HFF-Myc (cell line): ENCODE measurements around the gene PKP3.
"Not testable (repeated sequence)": the region's sequence is repeated elsewhere in the genome, so short reads cannot be mapped to it uniquely, and the experiment has no call there.

Source experiments
- DNase-seq: peaks from one replicate; pipeline ENCODE4 v3.0.0-alpha.2; 2011; ENCODE audit warnings: low read depth; ENCODE audit errors: extremely low read depth
- H3K4me3 ChIP-seq: replicated peaks from 2 replicates; pipeline ENCODE4 v1.5.1; 2011; ENCODE audit warnings: low read depth, mild to moderate bottlenecking, control low read depth, low read length
- TF ChIP-seq, protein P1 (sequence below): IDR thresholded peaks from 2 replicates; pipeline ENCODE4 v1.5.1; 2012; ENCODE audit warnings: mild to moderate bottlenecking, low read depth, low read length, control low read depth; ENCODE audit errors: missing control alignments

PKP3 gene

DNA sequence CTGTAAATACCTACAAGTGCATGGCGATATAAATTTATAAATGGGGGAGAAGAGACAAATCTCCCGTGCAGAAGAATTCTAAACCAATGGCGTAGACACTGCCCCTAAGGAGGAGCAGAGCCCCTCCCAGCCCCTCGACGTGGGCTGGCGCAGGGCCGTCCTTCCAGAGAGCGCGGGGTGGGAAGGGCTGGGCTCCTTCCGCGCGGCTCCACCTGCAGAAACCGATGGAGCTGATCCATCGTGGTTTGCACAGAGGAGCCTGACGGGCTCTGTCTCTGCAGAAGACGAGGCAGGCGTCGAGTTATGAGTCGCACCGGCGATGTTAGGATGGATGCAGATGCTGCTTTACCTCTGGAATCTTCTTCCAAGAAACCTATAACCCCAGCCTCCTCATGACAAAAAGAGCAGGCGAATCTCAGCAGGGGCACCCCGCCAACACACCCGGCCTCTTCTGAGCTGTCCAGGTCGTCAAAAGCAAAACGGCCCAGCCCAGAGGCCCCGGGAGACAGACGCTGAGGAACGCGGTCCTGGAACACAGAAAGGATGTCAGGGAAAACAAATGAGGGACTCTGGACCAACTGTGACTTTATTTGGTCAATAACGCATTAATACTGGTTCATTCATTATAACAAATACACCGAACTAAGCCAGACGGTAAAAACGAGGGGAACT, 35.7 kb upstream of the PKP3 start:
- no peak overlapping the region for H3K4me3 ChIP-seq
- TF ChIP-seq, protein P1, sequence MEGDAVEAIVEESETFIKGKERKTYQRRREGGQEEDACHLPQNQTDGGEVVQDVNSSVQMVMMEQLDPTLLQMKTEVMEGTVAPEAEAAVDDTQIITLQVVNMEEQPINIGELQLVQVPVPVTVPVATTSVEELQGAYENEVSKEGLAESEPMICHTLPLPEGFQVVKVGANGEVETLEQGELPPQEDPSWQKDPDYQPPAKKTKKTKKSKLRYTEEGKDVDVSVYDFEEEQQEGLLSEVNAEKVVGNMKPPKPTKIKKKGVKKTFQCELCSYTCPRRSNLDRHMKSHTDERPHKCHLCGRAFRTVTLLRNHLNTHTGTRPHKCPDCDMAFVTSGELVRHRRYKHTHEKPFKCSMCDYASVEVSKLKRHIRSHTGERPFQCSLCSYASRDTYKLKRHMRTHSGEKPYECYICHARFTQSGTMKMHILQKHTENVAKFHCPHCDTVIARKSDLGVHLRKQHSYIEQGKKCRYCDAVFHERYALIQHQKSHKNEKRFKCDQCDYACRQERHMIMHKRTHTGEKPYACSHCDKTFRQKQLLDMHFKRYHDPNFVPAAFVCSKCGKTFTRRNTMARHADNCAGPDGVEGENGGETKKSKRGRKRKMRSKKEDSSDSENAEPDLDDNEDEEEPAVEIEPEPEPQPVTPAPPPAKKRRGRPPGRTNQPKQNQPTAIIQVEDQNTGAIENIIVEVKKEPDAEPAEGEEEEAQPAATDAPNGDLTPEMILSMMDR, result no peak
- no peak for DNase-seq

DNA sequence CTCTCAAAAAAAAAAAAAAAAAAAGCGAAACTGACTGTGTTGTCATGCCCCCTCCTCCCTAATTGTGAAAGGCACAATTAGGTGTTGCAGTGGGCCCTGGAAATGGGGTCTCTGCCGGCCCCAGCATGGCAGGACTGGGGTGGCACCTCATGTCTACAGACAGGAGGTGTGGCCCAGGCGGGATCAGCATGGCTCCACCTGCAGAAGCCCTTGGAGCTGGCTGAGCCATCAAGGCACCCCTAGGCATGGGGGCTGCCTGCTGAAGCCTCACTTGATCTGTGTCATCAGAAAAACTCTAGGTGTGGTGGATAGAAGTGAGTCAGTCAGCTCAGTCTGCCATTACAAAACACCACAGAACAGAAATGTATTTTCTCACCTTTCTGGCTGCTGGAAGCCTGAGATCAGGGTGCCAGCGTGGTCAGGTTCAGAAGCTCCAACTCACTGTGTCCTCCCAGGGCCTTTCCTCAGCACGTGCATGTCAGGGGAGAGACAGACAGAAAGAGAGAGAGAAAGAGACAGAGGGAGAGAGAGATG, 34.8 kb upstream of the PKP3 start:
- TF ChIP-seq, protein P1, result no peak
- H3K4me3 ChIP-seq, result no peak overlapping the region
- DNase-seq, result no peak

DNA sequence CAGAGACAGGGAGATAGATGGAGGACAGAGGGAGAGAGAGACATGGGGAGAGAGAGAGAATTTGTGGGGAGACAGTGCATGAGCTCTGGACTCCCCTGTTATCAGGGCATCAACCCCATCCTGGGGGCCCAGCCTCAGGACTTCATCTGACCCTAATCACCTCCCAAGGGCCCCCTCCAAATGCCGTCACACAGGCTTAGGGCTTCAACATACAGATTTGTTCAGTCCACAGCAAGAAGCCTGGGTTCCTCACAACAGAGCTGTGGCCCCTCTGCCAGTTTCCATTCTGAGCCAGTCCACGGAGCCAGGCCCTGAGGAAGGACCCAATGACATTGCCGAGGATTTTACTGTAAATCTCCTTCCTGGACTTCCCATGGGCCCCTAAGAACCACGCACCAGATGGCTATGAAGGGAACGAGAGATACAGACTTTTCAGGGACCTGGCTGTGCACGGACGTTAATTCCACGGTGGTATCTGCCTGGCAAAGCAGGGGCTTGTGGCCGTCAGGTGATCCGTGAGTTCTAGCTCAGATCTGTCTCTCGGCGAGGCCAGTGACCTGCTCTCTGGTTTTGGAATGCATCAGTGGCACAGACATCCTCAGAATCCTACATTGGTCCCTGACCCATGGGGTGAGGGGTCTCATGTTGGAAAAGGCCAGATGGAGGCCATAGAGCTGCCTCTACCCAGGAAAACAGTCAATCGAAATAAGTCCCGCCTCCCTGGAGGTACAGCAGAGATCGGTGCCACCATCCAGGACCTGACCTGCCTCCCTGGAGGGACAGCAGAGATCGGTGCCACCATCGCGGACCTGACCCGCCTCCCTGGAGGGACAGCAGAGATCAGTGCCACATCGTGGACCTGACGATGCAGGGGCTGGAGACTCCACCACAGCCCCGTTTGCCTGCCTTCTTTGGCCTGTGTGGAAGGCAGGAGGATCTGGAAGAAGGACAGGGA, 33.4 kb upstream of the PKP3 start:
- TF ChIP-seq, protein P1, result no peak
- H3K4me3 ChIP-seq, result no peak overlapping the region
- DNase-seq, result no peak

DNA sequence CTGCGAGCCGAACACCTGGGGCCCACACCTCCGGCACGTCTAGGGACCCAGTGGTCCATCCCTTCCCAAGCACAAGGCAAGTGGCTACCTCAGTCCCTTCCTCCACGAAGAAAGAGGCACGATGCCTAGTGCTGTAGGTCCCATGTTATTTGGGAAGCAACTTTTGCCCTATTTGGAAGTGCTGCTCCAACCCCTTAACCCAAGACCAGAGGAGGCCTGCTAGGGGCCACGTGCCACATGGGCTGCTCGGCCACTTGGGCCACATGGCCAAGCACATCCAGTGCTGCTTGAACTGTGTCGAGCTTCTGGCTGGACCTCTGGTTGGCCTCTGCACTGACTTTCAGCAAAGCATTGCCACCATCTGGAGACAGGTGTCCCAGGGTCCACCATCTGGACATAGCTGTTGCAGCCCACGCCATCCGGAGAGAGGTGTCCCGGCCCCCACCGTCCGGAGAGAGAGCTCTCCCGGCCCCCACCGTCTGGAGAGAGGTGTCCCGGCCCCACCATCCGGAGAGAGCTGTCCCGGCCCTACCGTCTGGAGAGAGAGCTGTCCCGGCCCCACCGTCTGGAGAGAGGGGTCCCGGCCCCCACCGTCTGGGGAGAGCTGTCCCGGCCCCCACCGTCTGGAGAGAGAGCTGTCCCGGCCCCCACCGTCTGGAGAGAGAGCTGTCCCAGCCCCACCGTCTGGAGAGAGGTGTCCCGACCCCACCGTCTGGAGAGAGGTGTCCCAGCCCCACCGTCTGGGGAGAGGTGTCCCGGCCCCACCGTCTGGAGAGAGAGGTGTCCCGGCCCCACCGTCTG, 31.2 kb upstream of the PKP3 start:
- no peak overlapping the region for H3K4me3 ChIP-seq
- TF ChIP-seq, protein P1, result no peak
- DNase-seq, result no peak

DNA sequence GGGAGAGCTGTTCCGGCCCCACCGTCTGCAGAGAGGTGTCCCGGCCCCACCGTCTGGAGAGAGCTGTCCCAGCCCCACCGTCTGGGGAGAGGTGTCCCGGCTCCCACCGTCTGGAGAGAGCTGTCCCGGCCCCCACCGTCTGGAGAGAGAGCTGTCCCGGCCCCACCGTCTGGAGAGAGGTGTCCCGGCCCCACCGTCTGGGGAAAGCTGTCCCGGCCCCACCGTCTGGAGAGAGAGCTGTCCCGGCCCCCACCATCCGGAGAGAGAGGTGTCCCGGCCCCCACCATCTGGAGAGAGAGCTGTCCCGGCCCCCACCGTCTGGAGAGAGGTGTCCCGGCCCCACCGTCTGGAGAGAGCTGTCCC, 30.6 kb upstream of the PKP3 start:
- DNase-seq, H3K4me3 ChIP-seq: not testable (repeated sequence)

DNA sequence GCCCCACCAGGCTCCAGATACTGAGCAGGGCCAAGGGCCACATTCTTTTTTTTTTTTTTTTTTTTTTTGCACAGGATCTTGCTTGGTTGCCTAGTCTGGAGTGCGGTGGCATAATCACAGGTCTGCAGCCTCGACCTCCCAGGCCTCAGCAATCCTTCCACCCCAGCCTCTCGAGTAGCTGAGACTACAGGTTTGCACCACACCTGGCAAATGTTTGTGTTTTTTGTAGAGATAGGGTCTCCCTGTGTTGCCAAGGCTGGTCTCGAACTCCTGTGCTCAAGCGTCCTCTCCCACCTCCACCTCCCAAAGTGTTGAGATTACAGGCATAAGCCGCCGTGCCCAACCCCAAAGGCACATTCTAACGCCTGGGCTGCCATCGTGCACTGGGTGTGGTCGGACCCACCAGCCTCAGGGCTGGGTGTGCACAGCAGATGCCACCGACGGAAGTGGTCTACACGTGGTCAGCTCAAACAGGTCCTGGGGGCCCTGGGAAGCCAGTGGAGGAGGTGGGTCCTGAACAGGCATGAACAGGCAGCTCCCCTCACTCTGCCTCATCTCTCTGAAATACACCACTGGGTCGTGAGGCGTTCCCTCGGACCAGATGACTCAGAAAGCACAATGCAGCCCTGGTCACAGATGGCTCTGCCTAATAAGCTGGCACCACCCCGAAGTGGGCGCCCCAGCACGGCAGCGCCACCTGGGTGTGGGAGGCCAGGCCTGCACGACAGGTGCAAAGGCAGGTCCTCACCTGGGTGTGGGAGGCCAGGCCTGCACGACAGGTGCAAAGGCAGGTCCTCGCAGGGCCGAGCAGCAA, 29.9 kb upstream of the PKP3 start:
- no peak overlapping the region for H3K4me3 ChIP-seq
- TF ChIP-seq, protein P1, result peak; percentile 59
- DNase-seq, result peak; percentile 46
